Keratinocyte (primary cell): ENCODE data around the gene KCNF1.

Experiments
- CTCF ChIP-seq, 3 experiments: IDR thresholded peaks in 1 of 3; conservative IDR thresholded peaks in 1 of 3; optimal IDR thresholded peaks in 1 of 3; 2 replicates in 2 of 3; 3 replicates in 1 of 3; pipeline versions ENCODE3 to v1.5.1; 2011; ENCODE audit warnings: low read length in 3 of 3, mild to moderate bottlenecking in 3 of 3, moderate library complexity in 2 of 3, control low read depth in 1 of 3, inconsistent platforms in 1 of 3; ENCODE audit not compliant: insufficient read depth in 2 of 3; ENCODE audit errors: extremely low read depth in 1 of 3
- EZH2 ChIP-seq: IDR thresholded peaks from one replicate; pipeline ENCODE4 v1.6.1; 2012; ENCODE audit warnings: inconsistent platforms, mild to moderate bottlenecking, low read length, moderate library complexity

- no peak for TF ChIP-seq CTCF (optimal IDR thresholded peaks at IDR 0.05 in 1 of 3, IDR thresholded peaks at IDR 0.05 in 1 of 3, conservative IDR thresholded peaks at IDR 0.05 in 1 of 3; ENCODE audit: extremely low read depth in 1 of 3, insufficient read depth in 2 of 3, low read length in 3 of 3)
- no peak for TF ChIP-seq EZH2
These were observed 35.9 kb downstream of the KCNF1 start for GRCh38 chr2:10947446-10948187.
